ENCODE data around the gene DNMT3B. TPM values are rescaled to one million over a fixed set of nuclear protein-coding genes. Genes with fewer than 3 reads are reported as not detected.
A peak's percentile ranks its signal among the peaks of the same experiment; 100 is the strongest.
"Not testable (repeated sequence)": the region's sequence is repeated elsewhere in the genome, so short reads cannot be mapped to it uniquely, and the experiment has no call there.

DNMT3B gene
- total RNA-seq, result under 1 TPM; 0.78 to 0.85 TPM
- long read RNA-seq, result 0 reads

- DNase-seq (peak; percentile 62 to 80), ATAC-seq (peak; percentile 92)
- intact Hi-C loops (cut with DNase I, micrococcal nuclease), result no loop called here
These were observed at the start of gene DNMT3B for GRCh38 chr20:32761831-32762753. DNMT3B (plus strand) TSS chr20:32762385; CDS start chr20:32780324, 17,939 bp downstream.

- intact Hi-C loops (cut with DNase I, micrococcal nuclease), result no loop called here
- no peak for ATAC-seq
- no peak for DNase-seq
These were observed 43.3 kb upstream of the DNMT3B start for GRCh38 chr20:32718749-32719348.

GRCh38 chr20:32727683-32728082 is 34.5 kb upstream of the DNMT3B start:
- intact Hi-C loops (cut with DNase I, micrococcal nuclease), result no loop called here
- ATAC-seq (no peak), DNase-seq (no peak)

GRCh38 chr20:32728435-32728834 is 33.8 kb upstream of the DNMT3B start:
- ATAC-seq; DNase-seq; intact Hi-C loops (cut with DNase I, micrococcal nuclease): not testable (repeated sequence)

GRCh38 chr20:32729334-32729733 is 32.9 kb upstream of the DNMT3B start:
- ATAC-seq; DNase-seq; intact Hi-C loops (cut with DNase I, micrococcal nuclease): not testable (repeated sequence)

- intact Hi-C loops (cut with DNase I, micrococcal nuclease), result no loop called here
- DNase-seq, result no peak
- ATAC-seq, result no peak
These were observed 30.3 kb upstream of the DNMT3B start for GRCh38 chr20:32731882-32732266.

- ATAC-seq (no peak), DNase-seq (no peak)
- intact Hi-C loops (cut with DNase I, micrococcal nuclease), result no loop called here
These were observed 24.6 kb upstream of the DNMT3B start for GRCh38 chr20:32737371-32738223.

GRCh38 chr20:32741151-32741550 is 21.0 kb upstream of the DNMT3B start:
- no peak for ATAC-seq
- intact Hi-C loops (cut with DNase I, micrococcal nuclease), result no loop called here

GRCh38 chr20:32742322-32743236 is 19.6 kb upstream of the DNMT3B start:
- peak; percentile 23 for ATAC-seq
- peak in 1 of 2 donors; percentile 17 for DNase-seq
- intact Hi-C loops (cut with DNase I, micrococcal nuclease), result no loop called here

More at GRCh38 chr20:32741151-32741550, 21.0 kb upstream of the DNMT3B start:
- DNase-seq, result no peak

GRCh38 chr20:32743237-32744112 is 18.7 kb upstream of the DNMT3B start, which contains the start of gene COMMD7:
COMMD7 (minus strand) TSS chr20:32743467; CDS start chr20:32743391, 76 bp downstream.
- intact Hi-C loops (cut with DNase I, micrococcal nuclease), result no loop called here
- DNase-seq (peak; percentile 64 to 78), ATAC-seq (peak; percentile 91)

GRCh38 chr20:32749914-32750637 is 12.1 kb upstream of the DNMT3B start:
- intact Hi-C loops (cut with DNase I, micrococcal nuclease), result no loop called here
- ATAC-seq, result no peak

GRCh38 chr20:32751293-32751692 is 10.9 kb upstream of the DNMT3B start:
- DNase-seq (no peak), ATAC-seq (no peak)

More at GRCh38 chr20:32749914-32750637, 12.1 kb upstream of the DNMT3B start:
- no peak for DNase-seq

GRCh38 chr20:32751702-32752457 is 10.3 kb upstream of the DNMT3B start:
- intact Hi-C loops (cut with DNase I, micrococcal nuclease), result no loop called here
- DNase-seq, result no peak
- no peak for ATAC-seq

More at GRCh38 chr20:32751293-32751692, 10.9 kb upstream of the DNMT3B start:
- intact Hi-C loops (cut with DNase I, micrococcal nuclease), result no loop called here

- intact Hi-C loops (cut with DNase I, micrococcal nuclease), result no loop called here
- DNase-seq (no peak), ATAC-seq (no peak)
These were observed 9.5 kb upstream of the DNMT3B start for GRCh38 chr20:32752458-32753250.

GRCh38 chr20:32753731-32754130 is 8.5 kb upstream of the DNMT3B start:
- intact Hi-C loops (cut with DNase I, micrococcal nuclease), result no loop called here
- DNase-seq, result no peak
- no peak for ATAC-seq

Measured in left colon (tissue), 2 donors.